ENCODE data around the gene UGT2B7. TPM values are rescaled to one million over a fixed set of nuclear protein-coding genes. Genes with fewer than 3 reads are reported as not detected.
"Not testable (repeated sequence)": the region's sequence is repeated elsewhere in the genome, so short reads cannot be mapped to it uniquely, and the experiment has no call there.

UGT2B7 gene
- total RNA-seq, 1 experiment from 2014 or later: not detected

DNA sequence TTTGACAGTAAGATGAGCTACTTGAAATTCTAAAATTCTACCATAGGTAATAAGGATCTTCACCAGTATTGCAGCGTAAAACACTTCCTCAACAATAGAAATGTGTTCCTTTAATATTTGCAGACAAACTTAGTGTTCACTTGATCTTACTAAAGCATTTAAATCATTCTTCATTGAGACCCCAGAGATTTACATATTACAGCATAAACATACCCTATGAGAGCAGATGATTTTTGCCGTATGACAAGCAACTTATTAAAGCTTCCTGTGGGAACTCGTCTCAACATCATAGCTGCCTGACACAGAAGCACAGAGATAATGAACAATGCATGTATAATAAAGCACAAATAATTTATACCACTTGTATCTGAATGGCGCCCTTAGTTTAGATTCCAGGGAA, 3.6 kb downstream of the UGT2B7 start:
- H3T11ph ChIP-seq (ENCODE audit: low read length): no peak overlapping the region
- H3K4ac ChIP-seq (ENCODE audit: low read depth, low read length): no peak overlapping the region
- H3K9me3 Mint-ChIP-seq: no peaks in the 10 kb centered on the region
- no peak overlapping the region for H3K23ac ChIP-seq (ENCODE audit: insufficient read length, low read depth, low read length)
- H4K8ac ChIP-seq (replicated peaks; ENCODE audit: insufficient read length, low read depth, low read length): no peak overlapping the region
- no peak overlapping the region for H3K9ac ChIP-seq (ENCODE audit: extremely low read depth, insufficient read length, low read length)
- no peak overlapping the region for H4K91ac ChIP-seq (ENCODE audit: insufficient read length, low read depth, low read length)
- no peak overlapping the region for H2BK15ac ChIP-seq (ENCODE audit: low read depth, low read length)
- H2BK20ac ChIP-seq (ENCODE audit: low read depth, low read length, poor library complexity, severe bottlenecking): no peak overlapping the region
- no peaks in the 10 kb centered on the region for H3K9me3 ChIP-seq (ENCODE audit: control insufficient read depth, low read depth, low read length)
- no peaks in the 10 kb centered on the region for H3K23me2 ChIP-seq (ENCODE audit: insufficient read length, low read depth, low read length, poor library complexity, severe bottlenecking)
- no peaks in the 10 kb centered on the region for H3K27me3 ChIP-seq (ENCODE audit: insufficient read depth, low read length)
- H3K27ac Mint-ChIP-seq: no peak overlapping the region
- no peak overlapping the region for H3K27ac ChIP-seq (ENCODE audit: insufficient read length, low read depth, low read length)
- no peak overlapping the region for H3K18ac ChIP-seq (ENCODE audit: insufficient read length, low read depth, low read length)
- no peak overlapping the region for H2AFZ ChIP-seq (ENCODE audit: low read length)
- no peaks in the 10 kb centered on the region for H3K27me3 Mint-ChIP-seq (ENCODE audit: low read depth)
- H3K14ac ChIP-seq (ENCODE audit: insufficient read depth, low read length): no peak overlapping the region
- no peaks in the 10 kb centered on the region for H3K79me2 ChIP-seq (ENCODE audit: insufficient read depth, low read length)
- no peaks in the 10 kb centered on the region for H3K4me1 ChIP-seq (ENCODE audit: insufficient read depth, low read length)
- H3K36me3 Mint-ChIP-seq (ENCODE audit: insufficient read depth in 1 of 3, low read depth in 3 of 3): no peaks in the 10 kb centered on the region
- H2AK5ac ChIP-seq (ENCODE audit: insufficient read length, low read length): no peak overlapping the region
- H3K79me1 ChIP-seq (ENCODE audit: insufficient read depth, low read depth, low read length, poor library complexity, severe bottlenecking): no peaks in the 10 kb centered on the region
- peaks cover 3 to 7% of the 10 kb centered on the region in 2 experiments for H3K4me1 Mint-ChIP-seq
- no peak overlapping the region for H4K5ac ChIP-seq (ENCODE audit: insufficient read length, low read depth, low read length)
- no peak overlapping the region for H3K56ac ChIP-seq (ENCODE audit: insufficient read length, low read depth, low read length)
- no CpG with 5 or more reads among the region's 4 CpGs for WGBS (ENCODE audit: extremely low coverage, insufficient read length, low lambda C conversion rate)
- H2BK5ac ChIP-seq (ENCODE audit: insufficient read length, low read length): no peak overlapping the region
- no peak overlapping the region for H3K4me3 Mint-ChIP-seq
- H3K4me2 ChIP-seq (ENCODE audit: insufficient read depth, insufficient read length, low read length): no peak overlapping the region
- DNase-seq: no peak
- H2BK120ac ChIP-seq (ENCODE audit: low read depth, low read length, poor library complexity, severe bottlenecking): no peak overlapping the region
- H4K20me1 ChIP-seq (ENCODE audit: control insufficient read depth, insufficient read depth, insufficient read length): no peaks in the 10 kb centered on the region
- TF ChIP-seq, protein P1, sequence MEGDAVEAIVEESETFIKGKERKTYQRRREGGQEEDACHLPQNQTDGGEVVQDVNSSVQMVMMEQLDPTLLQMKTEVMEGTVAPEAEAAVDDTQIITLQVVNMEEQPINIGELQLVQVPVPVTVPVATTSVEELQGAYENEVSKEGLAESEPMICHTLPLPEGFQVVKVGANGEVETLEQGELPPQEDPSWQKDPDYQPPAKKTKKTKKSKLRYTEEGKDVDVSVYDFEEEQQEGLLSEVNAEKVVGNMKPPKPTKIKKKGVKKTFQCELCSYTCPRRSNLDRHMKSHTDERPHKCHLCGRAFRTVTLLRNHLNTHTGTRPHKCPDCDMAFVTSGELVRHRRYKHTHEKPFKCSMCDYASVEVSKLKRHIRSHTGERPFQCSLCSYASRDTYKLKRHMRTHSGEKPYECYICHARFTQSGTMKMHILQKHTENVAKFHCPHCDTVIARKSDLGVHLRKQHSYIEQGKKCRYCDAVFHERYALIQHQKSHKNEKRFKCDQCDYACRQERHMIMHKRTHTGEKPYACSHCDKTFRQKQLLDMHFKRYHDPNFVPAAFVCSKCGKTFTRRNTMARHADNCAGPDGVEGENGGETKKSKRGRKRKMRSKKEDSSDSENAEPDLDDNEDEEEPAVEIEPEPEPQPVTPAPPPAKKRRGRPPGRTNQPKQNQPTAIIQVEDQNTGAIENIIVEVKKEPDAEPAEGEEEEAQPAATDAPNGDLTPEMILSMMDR (conservative IDR thresholded peaks at IDR 0.05): no peak
- H2BK12ac ChIP-seq (ENCODE audit: insufficient read length, low read depth, low read length): no peak overlapping the region

DNA sequence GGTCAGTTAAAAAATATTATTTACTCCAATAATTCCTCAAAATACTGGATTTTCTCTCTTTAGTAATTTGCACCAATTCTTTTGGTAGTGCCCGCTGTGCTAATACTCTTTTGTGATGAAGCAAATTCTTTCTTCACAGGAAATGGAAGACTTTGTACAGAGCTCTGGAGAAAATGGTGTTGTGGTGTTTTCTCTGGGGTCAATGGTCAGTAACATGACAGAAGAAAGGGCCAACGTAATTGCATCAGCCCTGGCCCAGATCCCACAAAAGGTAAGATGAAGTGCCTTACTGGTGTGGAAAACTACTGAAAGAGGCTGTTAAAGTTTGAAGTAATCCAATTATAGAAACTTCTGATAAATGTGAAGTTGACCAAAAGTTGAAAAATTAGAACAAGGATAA, 6.4 kb downstream of the UGT2B7 start:
- H2AFZ ChIP-seq (ENCODE audit: low read length): not testable (repeated sequence)

More for the DNA sequence above, 6.4 kb downstream of the UGT2B7 start:
- H3K9me3 Mint-ChIP-seq; H4K20me1 ChIP-seq (ENCODE audit: control insufficient read depth, insufficient read depth, insufficient read length); H2AK5ac ChIP-seq (ENCODE audit: insufficient read length, low read length); H3K18ac ChIP-seq (ENCODE audit: insufficient read length, low read depth, low read length); H3K4me1 Mint-ChIP-seq; H2BK120ac ChIP-seq (ENCODE audit: low read depth, low read length, poor library complexity, severe bottlenecking); H3K36me3 Mint-ChIP-seq (ENCODE audit: insufficient read depth in 1 of 3, low read depth in 3 of 3); H3K79me1 ChIP-seq (ENCODE audit: insufficient read depth, low read depth, low read length, poor library complexity, severe bottlenecking); H4K91ac ChIP-seq (ENCODE audit: insufficient read length, low read depth, low read length); H2BK5ac ChIP-seq (ENCODE audit: insufficient read length, low read length); H3K4ac ChIP-seq (ENCODE audit: low read depth, low read length); H2BK15ac ChIP-seq (ENCODE audit: low read depth, low read length); H3K56ac ChIP-seq (ENCODE audit: insufficient read length, low read depth, low read length); H2BK12ac ChIP-seq (ENCODE audit: insufficient read length, low read depth, low read length); DNase-seq; H3K27me3 ChIP-seq (ENCODE audit: insufficient read depth, low read length); H3K23ac ChIP-seq (ENCODE audit: insufficient read length, low read depth, low read length); H3K14ac ChIP-seq (ENCODE audit: insufficient read depth, low read length); H3K4me3 Mint-ChIP-seq; H3K27ac ChIP-seq (ENCODE audit: insufficient read length, low read depth, low read length); H3T11ph ChIP-seq (ENCODE audit: low read length); H3K4me2 ChIP-seq (ENCODE audit: insufficient read depth, insufficient read length, low read length); H3K27ac Mint-ChIP-seq; H4K8ac ChIP-seq (replicated peaks; ENCODE audit: insufficient read length, low read depth, low read length); H3K9me3 ChIP-seq (ENCODE audit: control insufficient read depth, low read depth, low read length); H3K4me1 ChIP-seq (ENCODE audit: insufficient read depth, low read length); H3K23me2 ChIP-seq (ENCODE audit: insufficient read length, low read depth, low read length, poor library complexity, severe bottlenecking); H2BK20ac ChIP-seq (ENCODE audit: low read depth, low read length, poor library complexity, severe bottlenecking); H3K27me3 Mint-ChIP-seq (ENCODE audit: low read depth); H4K5ac ChIP-seq (ENCODE audit: insufficient read length, low read depth, low read length); H3K9ac ChIP-seq (ENCODE audit: extremely low read depth, insufficient read length, low read length); H3K79me2 ChIP-seq (ENCODE audit: insufficient read depth, low read length): not testable (repeated sequence)
- WGBS (ENCODE audit: extremely low coverage, insufficient read length, low lambda C conversion rate): no CpG with 5 or more reads among the region's 2 CpGs

Data from H9 (cell line).